A673 (cell line): ENCODE results near the gene ADAMTS2. TPM values are rescaled to one million over a fixed set of nuclear protein-coding genes. Genes with fewer than 3 reads are reported as not detected.

Experiments used
- BruUV-seq: library from RNA; stranded (reverse); fragments of 400-500 nt; replicated peaks from 2 replicates; lab custom pipeline; 2021; lab: Mats Ljungman, UMichigan
- CTCF ChIA-PET: fragments of 300-600 bp; sonication (Branson Sonifier 250); formaldehyde crosslinking; loops from one replicate; lab custom pipeline; 2022; ENCODE audit warnings: antibody characterized with exemption; lab: Charles Lee
- POLR2A ChIA-PET: fragments of 300-600 bp; sonication (Branson Sonifier 250); formaldehyde crosslinking; loops from one replicate; lab custom pipeline; 2022; ENCODE audit warnings: antibody characterized with exemption; ENCODE audit not compliant: low non-redundant PET; lab: Charles Lee
- DNase-seq: peaks from one replicate; pipeline ENCODE4 v3.0.0-alpha.2; 2015; ENCODE audit warnings: low spot score
- H3K27ac ChIP-seq: fragments of 200-600 bp; sonication (generic); 2 replicates; pipeline ENCODE4 v1.5.1; 2016; ENCODE audit warnings: mixed run types, low read depth, mild to moderate bottlenecking, mixed read lengths, antibody characterized with exemption, low read length; ENCODE audit not compliant: poor library complexity, severe bottlenecking
- H3K27me3 ChIP-seq: fragments of 200-600 bp; sonication (generic); replicated peaks from 2 replicates; pipeline ENCODE4 v1.6.1; 2017; ENCODE audit warnings: mixed run types, low read depth, mild to moderate bottlenecking, mixed read lengths, antibody characterized with exemption, low read length; ENCODE audit not compliant: insufficient read depth, poor library complexity
- H3K36me3 ChIP-seq: fragments of 200-600 bp; sonication (generic); 2 replicates; pipeline ENCODE4 v1.6.1; 2016; ENCODE audit warnings: mixed run types, mild to moderate bottlenecking, mixed read lengths, antibody characterized with exemption, low read length; ENCODE audit not compliant: insufficient read depth, poor library complexity, severe bottlenecking
- H3K4me1 ChIP-seq: fragments of 200-600 bp; sonication (generic); 2 replicates; pipeline ENCODE4 v1.6.1; 2017; ENCODE audit warnings: mixed run types, mild to moderate bottlenecking, mixed read lengths, antibody characterized with exemption, low read length; ENCODE audit not compliant: insufficient read depth, poor library complexity, severe bottlenecking
- H3K4me3 ChIP-seq: fragments of 200-600 bp; sonication (generic); 2 replicates; pipeline ENCODE4 v1.5.1; 2016; ENCODE audit warnings: low read depth, mixed run types, mild to moderate bottlenecking, mixed read lengths, low read length; ENCODE audit not compliant: poor library complexity, severe bottlenecking
- H3K9me3 ChIP-seq: fragments of 200-600 bp; sonication (generic); 2 replicates; pipeline ENCODE4 v1.6.1; 2016; ENCODE audit warnings: mixed run types, low read depth, mild to moderate bottlenecking, mixed read lengths, antibody characterized with exemption, low read length; ENCODE audit not compliant: poor library complexity, severe bottlenecking
- EZH2 ChIP-seq: fragments of 200-600 bp; sonication (generic); IDR thresholded peaks from 2 replicates; pipeline ENCODE4 v1.6.1; 2017; ENCODE audit warnings: borderline replicate concordance, low read depth, mild to moderate bottlenecking, mixed read lengths, antibody characterized with exemption, low read length; ENCODE audit not compliant: poor library complexity, severe bottlenecking
- intact Hi-C: fragments of 100-400 bp; cut with micrococcal nuclease; formaldehyde crosslinking; loops from one replicate; pipeline ENCODE4 v1.10.0; 2022; ENCODE audit not compliant: unreplicated experiment
- total RNA-seq: library from RNA; stranded (reverse); gene quantifications from 2 replicates; pipeline ENCODE4 v1.2.3, GENCODE V29; 2021
- TF ChIP-seq, protein P1 (sequence below): fragments of 300-800, 200-600 bp; sonication (generic); conservative IDR thresholded peaks from 2 replicates; pipeline ENCODE4 v1.5.1; 2017; ENCODE audit warnings: low read depth, mild to moderate bottlenecking, antibody characterized with exemption, low read length, moderate library complexity, mixed read lengths

Gene ADAMTS2
- total RNA-seq, 1 experiment from 2014 or later, result 0.39 TPM

DNA sequence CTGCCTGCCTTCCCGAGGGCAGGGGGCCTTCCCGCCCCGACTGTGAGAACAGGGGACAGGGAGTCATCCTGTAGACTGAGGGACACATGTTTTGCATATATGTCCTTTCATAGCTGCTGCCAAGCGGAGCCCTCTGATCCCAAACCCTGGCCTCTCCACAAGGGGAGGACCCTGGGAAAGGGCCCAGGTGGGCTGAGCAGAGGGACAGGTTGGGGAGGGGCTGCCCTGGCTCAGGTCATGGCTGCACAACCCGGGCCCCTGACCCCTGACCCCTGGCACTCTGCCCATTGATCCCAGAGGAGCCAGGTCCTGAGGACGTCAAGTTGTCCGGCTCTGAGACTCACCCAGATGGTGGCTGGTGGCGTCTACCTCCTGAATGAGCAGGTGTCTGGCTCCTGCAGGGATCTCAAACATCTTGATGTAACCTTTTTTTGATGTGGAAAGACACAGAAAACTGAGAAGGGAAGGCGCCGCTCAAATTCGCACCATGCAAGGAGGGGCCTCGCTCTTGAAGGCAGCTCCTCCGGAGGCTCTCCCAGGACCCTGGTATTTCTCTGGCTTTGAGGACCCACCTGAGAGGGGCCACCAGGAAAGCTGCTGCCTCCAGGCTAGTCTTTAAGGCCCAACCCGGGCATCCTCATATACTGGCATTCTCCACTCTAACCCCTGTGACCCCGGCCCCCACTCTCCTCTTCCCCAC, 213.2 kb downstream of the ADAMTS2 start:
- Histone ChIP-seq H3K36me3 (no peaks in the 10 kb centered on the region), H3K27me3 (no peaks in the 10 kb centered on the region), H3K4me1 (no peaks in the 10 kb centered on the region), H3K9me3 (no peaks in the 10 kb centered on the region), H3K27ac (no peak overlapping the region), H3K4me3 (no peak overlapping the region)
- ChIA-PET POLR2A (no interaction called here), CTCF (no interaction called here)
- intact Hi-C loops, result no loop called here
- no peak for TF ChIP-seq EZH2
- TF ChIP-seq, protein P1, sequence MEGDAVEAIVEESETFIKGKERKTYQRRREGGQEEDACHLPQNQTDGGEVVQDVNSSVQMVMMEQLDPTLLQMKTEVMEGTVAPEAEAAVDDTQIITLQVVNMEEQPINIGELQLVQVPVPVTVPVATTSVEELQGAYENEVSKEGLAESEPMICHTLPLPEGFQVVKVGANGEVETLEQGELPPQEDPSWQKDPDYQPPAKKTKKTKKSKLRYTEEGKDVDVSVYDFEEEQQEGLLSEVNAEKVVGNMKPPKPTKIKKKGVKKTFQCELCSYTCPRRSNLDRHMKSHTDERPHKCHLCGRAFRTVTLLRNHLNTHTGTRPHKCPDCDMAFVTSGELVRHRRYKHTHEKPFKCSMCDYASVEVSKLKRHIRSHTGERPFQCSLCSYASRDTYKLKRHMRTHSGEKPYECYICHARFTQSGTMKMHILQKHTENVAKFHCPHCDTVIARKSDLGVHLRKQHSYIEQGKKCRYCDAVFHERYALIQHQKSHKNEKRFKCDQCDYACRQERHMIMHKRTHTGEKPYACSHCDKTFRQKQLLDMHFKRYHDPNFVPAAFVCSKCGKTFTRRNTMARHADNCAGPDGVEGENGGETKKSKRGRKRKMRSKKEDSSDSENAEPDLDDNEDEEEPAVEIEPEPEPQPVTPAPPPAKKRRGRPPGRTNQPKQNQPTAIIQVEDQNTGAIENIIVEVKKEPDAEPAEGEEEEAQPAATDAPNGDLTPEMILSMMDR, result no peak
- DNase-seq, result no peak
- BruUV-seq, result no TSS peak

DNA sequence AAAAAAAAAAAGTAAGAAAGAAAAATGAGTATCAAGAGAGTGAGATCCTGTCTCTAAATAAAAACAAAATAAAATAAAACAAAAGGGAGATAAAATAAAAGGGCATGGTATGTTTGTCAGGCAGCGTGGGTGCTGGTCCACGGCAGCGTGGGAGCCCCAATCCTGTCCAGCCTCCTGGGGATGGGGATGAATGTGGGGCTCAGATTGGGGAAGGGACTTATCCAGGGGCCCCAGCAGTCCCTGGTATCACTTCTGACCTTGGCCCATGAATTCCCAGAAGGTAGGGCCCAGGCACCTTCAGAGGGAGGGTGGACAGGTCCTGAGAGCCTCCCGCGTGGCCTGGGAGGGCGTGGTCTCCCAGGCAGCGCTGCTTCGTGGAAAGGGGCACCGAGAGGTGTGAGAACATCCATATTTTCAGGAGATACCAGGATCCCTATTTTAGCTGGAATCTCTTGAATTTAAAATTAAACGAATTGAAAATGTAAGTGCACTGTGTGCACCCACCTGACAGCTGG, 213.9 kb downstream of the ADAMTS2 start:
- no TSS peak for BruUV-seq
- Histone ChIP-seq H3K4me1 (no peaks in the 10 kb centered on the region), H3K36me3 (no peaks in the 10 kb centered on the region), H3K27ac (no peak overlapping the region), H3K4me3 (no peak overlapping the region), H3K27me3 (no peaks in the 10 kb centered on the region), H3K9me3 (no peaks in the 10 kb centered on the region)
- intact Hi-C loops, result no loop called here
- ChIA-PET CTCF (no interaction called here), POLR2A (interaction anchor here (0.6 to 0.7 kb wide), 2 partner anchors 274 to 596 kb away, joined by 6 to 7 read pairs; no protein-coding TSS in a partner anchor)
- no peak for DNase-seq
- TF ChIP-seq, protein P1, result no peak
- no peak for TF ChIP-seq EZH2

DNA sequence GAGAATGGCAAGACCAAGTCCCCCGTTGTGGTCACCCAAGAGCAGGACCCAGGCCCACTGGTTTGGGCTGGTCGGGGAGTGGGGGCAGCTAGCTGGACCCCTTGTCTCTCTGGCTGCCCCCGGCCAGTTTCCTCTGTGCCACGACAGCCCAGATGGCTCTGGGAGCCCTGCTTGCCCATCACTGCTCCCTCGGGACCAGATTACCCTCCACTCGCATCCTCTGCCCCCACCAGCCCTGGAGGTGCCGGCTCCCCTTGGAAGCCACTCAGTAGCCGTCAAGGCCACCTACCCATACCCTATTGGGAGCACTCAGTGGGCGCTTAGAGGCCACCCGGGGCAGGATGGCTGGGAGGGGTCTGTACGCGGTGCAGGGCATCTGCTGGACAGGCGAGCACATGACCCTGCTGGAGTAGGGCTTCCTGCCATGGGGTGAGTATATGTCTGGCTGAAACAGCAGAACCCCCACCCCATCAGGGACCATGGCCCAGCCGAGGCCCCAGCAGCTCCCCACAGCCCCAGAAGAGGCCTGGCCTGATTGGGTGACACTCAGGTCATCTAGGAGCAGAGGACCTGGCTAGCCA, 215.1 kb downstream of the ADAMTS2 start:
- TF ChIP-seq EZH2, result no peak
- TF ChIP-seq, protein P1, result no peak
- H3K27ac ChIP-seq, result no peak overlapping the region
- H3K36me3 ChIP-seq, result no peaks in the 10 kb centered on the region
- H3K4me1 ChIP-seq, result no peaks in the 10 kb centered on the region
- no peak overlapping the region for H3K4me3 ChIP-seq
- H3K9me3 ChIP-seq, result no peaks in the 10 kb centered on the region
- BruUV-seq, result no TSS peak
- ChIA-PET CTCF (no interaction called here), POLR2A (no interaction called here)
- no peaks in the 10 kb centered on the region for H3K27me3 ChIP-seq
- no peak for DNase-seq
- intact Hi-C loops, result no loop called here
